A673 (cell line): Measurements from ENCODE around the gene MGME1. TPM values are rescaled to one million over a fixed set of nuclear protein-coding genes. Genes with fewer than 3 reads are reported as not detected.

ENCODE experiments used
- BruUV-seq: library from RNA; stranded (reverse); fragments of 400-500 nt; replicated peaks from 2 replicates; lab custom pipeline; 2021; lab: Mats Ljungman, UMichigan
- CTCF ChIA-PET: fragments of 300-600 bp; sonication (Branson Sonifier 250); formaldehyde crosslinking; loops from one replicate; lab custom pipeline; 2022; ENCODE audit warnings: antibody characterized with exemption; lab: Charles Lee
- POLR2A ChIA-PET: fragments of 300-600 bp; sonication (Branson Sonifier 250); formaldehyde crosslinking; loops from one replicate; lab custom pipeline; 2022; ENCODE audit warnings: antibody characterized with exemption; ENCODE audit not compliant: low non-redundant PET; lab: Charles Lee
- DNase-seq: peaks from one replicate; pipeline ENCODE4 v3.0.0-alpha.2; 2015; ENCODE audit warnings: low spot score
- H3K27ac ChIP-seq: fragments of 200-600 bp; sonication (generic); 2 replicates; pipeline ENCODE4 v1.5.1; 2016; ENCODE audit warnings: mixed run types, low read depth, mild to moderate bottlenecking, mixed read lengths, antibody characterized with exemption, low read length; ENCODE audit not compliant: poor library complexity, severe bottlenecking
- H3K27me3 ChIP-seq: fragments of 200-600 bp; sonication (generic); replicated peaks from 2 replicates; pipeline ENCODE4 v1.6.1; 2017; ENCODE audit warnings: mixed run types, low read depth, mild to moderate bottlenecking, mixed read lengths, antibody characterized with exemption, low read length; ENCODE audit not compliant: insufficient read depth, poor library complexity
- H3K36me3 ChIP-seq: fragments of 200-600 bp; sonication (generic); 2 replicates; pipeline ENCODE4 v1.6.1; 2016; ENCODE audit warnings: mixed run types, mild to moderate bottlenecking, mixed read lengths, antibody characterized with exemption, low read length; ENCODE audit not compliant: insufficient read depth, poor library complexity, severe bottlenecking
- H3K4me1 ChIP-seq: fragments of 200-600 bp; sonication (generic); 2 replicates; pipeline ENCODE4 v1.6.1; 2017; ENCODE audit warnings: mixed run types, mild to moderate bottlenecking, mixed read lengths, antibody characterized with exemption, low read length; ENCODE audit not compliant: insufficient read depth, poor library complexity, severe bottlenecking
- H3K4me3 ChIP-seq: fragments of 200-600 bp; sonication (generic); 2 replicates; pipeline ENCODE4 v1.5.1; 2016; ENCODE audit warnings: low read depth, mixed run types, mild to moderate bottlenecking, mixed read lengths, low read length; ENCODE audit not compliant: poor library complexity, severe bottlenecking
- H3K9me3 ChIP-seq: fragments of 200-600 bp; sonication (generic); 2 replicates; pipeline ENCODE4 v1.6.1; 2016; ENCODE audit warnings: mixed run types, low read depth, mild to moderate bottlenecking, mixed read lengths, antibody characterized with exemption, low read length; ENCODE audit not compliant: poor library complexity, severe bottlenecking
- EZH2 ChIP-seq: fragments of 200-600 bp; sonication (generic); IDR thresholded peaks from 2 replicates; pipeline ENCODE4 v1.6.1; 2017; ENCODE audit warnings: borderline replicate concordance, low read depth, mild to moderate bottlenecking, mixed read lengths, antibody characterized with exemption, low read length; ENCODE audit not compliant: poor library complexity, severe bottlenecking
- intact Hi-C: fragments of 100-400 bp; cut with micrococcal nuclease; formaldehyde crosslinking; loops from one replicate; pipeline ENCODE4 v1.10.0; 2022; ENCODE audit not compliant: unreplicated experiment
- total RNA-seq: library from RNA; stranded (reverse); gene quantifications from 2 replicates; pipeline ENCODE4 v1.2.3, GENCODE V29; 2021
- TF ChIP-seq, protein P1 (sequence below): fragments of 300-800, 200-600 bp; sonication (generic); conservative IDR thresholded peaks from 2 replicates; pipeline ENCODE4 v1.5.1; 2017; ENCODE audit warnings: low read depth, mild to moderate bottlenecking, antibody characterized with exemption, low read length, moderate library complexity, mixed read lengths

Gene MGME1
- total RNA-seq, 1 experiment from 2014 or later: 41.4 TPM

DNA sequence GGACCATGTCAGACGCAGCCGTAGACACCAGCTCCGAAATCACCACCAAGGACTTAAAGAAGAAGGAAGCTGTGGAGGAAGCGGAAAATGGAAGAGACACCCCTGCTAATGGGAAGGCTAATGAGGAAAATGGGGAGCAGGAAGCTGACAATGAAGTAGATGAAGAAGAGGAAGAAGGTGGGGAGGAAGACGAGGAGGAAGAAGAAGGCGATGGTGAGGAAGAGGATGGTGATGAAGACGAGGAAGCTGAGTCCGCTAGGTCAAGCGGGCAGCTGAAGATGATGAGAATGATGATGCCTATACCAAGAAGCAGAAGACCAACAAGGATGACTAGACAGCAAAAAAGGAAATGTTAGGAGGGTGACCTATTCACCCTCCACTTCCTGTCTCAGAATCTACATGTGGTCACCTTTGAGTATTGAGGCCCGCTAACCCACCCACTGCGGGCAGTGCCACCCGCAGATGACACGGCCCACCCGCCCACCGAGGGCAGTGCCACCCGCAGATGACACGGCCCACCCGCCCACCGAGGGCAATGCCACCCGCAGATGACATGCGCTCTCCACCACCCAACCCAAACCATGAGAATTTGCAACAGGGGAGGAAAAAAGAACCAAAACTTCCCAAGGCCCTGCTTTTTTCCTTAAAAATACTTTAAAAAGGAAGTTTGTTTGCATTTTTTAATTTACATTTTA lies 43.3 kb downstream of the MGME1 start:
- H3K27ac ChIP-seq: no peak overlapping the region
- no peaks in the 10 kb centered on the region for H3K27me3 ChIP-seq
- H3K36me3 ChIP-seq: no peaks in the 10 kb centered on the region
- no TSS peak for BruUV-seq
- no peaks in the 10 kb centered on the region for H3K4me1 ChIP-seq
- DNase-seq: no peak
- H3K9me3 ChIP-seq: no peaks in the 10 kb centered on the region
- intact Hi-C loops: no loop called here
- H3K4me3 ChIP-seq: no peak overlapping the region
- ChIA-PET POLR2A (no interaction called here), CTCF (no interaction called here)
- TF ChIP-seq, protein P1, sequence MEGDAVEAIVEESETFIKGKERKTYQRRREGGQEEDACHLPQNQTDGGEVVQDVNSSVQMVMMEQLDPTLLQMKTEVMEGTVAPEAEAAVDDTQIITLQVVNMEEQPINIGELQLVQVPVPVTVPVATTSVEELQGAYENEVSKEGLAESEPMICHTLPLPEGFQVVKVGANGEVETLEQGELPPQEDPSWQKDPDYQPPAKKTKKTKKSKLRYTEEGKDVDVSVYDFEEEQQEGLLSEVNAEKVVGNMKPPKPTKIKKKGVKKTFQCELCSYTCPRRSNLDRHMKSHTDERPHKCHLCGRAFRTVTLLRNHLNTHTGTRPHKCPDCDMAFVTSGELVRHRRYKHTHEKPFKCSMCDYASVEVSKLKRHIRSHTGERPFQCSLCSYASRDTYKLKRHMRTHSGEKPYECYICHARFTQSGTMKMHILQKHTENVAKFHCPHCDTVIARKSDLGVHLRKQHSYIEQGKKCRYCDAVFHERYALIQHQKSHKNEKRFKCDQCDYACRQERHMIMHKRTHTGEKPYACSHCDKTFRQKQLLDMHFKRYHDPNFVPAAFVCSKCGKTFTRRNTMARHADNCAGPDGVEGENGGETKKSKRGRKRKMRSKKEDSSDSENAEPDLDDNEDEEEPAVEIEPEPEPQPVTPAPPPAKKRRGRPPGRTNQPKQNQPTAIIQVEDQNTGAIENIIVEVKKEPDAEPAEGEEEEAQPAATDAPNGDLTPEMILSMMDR: no peak
- TF ChIP-seq EZH2: no peak

DNA sequence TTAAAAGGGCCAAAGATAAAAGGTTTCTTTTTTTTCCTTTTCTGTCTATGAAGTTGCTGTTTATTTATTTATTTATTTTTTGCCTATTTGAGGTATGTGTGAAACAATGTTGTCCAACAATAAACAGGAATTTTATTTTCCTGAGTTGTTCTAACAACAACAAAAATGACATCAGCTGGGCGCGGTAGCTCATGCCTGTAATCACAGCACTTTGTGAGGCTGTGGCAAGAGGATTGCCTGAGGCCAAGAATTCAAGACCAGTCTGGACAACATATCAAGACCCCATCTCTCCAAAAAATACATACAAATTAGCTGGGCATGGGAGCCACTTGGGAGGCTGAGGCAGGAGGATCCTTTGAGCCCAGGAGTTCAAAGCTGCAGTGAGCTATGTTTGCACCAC lies 44.1 kb downstream of the MGME1 start:
- Histone ChIP-seq H3K27me3 (no peaks in the 10 kb centered on the region), H3K4me3 (no peak overlapping the region), H3K36me3 (no peaks in the 10 kb centered on the region), H3K4me1 (no peaks in the 10 kb centered on the region), H3K27ac (no peak overlapping the region), H3K9me3 (no peaks in the 10 kb centered on the region)
- ChIA-PET POLR2A (interaction anchor here (0.7 kb wide), 1 partner anchor 258 kb away, joined by 3 read pairs; no protein-coding TSS in a partner anchor), CTCF (no interaction called here)
- TF ChIP-seq, protein P1: no peak
- no peak for TF ChIP-seq EZH2
- no peak for DNase-seq
- BruUV-seq: no TSS peak
- intact Hi-C loops: no loop called here

DNA sequence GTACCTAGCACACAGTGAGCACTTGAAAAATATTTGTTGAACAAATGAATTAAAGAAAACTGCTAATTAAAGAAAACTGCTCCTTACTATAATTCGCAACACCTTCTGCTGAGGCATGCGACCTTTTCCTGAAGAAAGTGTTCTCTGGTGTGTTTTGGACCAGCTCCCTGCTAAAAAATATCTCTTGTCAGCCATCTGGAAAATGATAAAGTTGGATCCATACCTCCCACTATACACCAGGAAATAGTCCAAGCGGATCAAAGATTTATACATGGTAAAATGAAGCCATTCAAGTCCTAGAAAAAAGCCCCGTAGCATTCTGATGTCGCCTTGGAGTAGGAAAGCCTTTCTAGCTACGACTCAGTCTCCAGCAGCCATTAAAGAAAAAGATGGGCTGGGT lies 45.6 kb downstream of the MGME1 start:
- intact Hi-C loops: no loop called here

More for the DNA sequence above, 45.6 kb downstream of the MGME1 start:
- Histone ChIP-seq H3K27ac (no peak overlapping the region), H3K27me3 (no peaks in the 10 kb centered on the region), H3K9me3 (no peaks in the 10 kb centered on the region), H3K4me3 (no peak overlapping the region), H3K36me3 (no peaks in the 10 kb centered on the region), H3K4me1 (no peaks in the 10 kb centered on the region)
- ChIA-PET POLR2A (no interaction called here), CTCF (no interaction called here)
- DNase-seq: no peak
- BruUV-seq: no TSS peak
- TF ChIP-seq, protein P1: no peak
- TF ChIP-seq EZH2: no peak
